B cell (primary cell): ENCODE measurements around the gene QRICH2.

Experiments used
- CTCF ChIP-seq: fragments of 200-600 bp; IDR thresholded peaks from one replicate; pipeline ENCODE4 v1.8.0; 2022; ENCODE audit warnings: antibody characterized with exemption, mild to moderate bottlenecking
- EZH2 ChIP-seq: IDR thresholded peaks from 2 replicates; pipeline ENCODE4 v1.6.1; 2012; ENCODE audit warnings: borderline replicate concordance, low read depth, mild to moderate bottlenecking, moderate library complexity, low read length; ENCODE audit not compliant: insufficient read depth, poor library complexity, severe bottlenecking

DNA sequence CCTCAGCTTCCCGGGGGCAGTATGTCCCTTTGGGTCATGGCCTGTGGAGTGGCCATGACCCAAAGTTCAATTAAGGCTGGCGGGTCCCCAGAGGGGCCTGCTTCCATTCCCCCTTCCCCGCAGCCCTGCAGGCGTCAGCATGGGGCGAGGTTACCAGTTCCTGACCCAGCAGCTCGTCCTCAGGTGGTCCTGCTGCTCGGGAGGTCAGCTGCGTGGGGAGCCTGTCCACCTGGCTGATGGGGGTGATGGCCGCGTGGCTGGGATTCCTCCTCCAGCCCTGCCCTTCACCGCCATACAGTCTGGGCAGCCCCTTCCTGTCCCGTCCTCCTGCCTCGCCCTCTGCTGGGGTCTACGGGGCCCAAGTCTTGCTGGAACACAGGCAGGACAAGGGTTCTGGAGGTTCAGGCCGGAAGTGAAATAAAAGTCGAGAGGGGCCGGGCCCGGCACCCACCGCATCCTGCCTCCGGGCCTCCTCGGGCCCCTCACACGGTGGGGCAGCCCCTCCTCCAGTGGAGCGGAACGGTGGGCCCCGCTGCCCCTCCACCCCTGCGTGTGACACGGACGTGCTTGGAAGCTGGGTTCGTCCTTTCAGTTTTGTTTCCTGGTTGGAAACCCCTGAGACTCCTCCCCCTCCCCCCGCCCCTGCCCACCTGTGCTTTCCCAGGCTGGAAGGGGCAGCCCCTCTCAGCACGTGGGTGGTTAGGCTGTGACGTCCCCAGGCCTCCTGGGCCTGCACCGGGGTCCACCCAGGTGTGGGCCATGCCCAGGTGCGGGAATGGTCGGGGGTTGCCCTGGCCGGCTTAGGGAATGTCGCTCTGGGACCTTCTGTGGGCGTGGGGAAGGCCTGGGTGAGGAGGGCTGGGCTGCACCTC, 36.2 kb downstream of the QRICH2 start:
- TF ChIP-seq CTCF (no peak), EZH2 (no peak)
